ENCODE data around the gene C9orf72. TPM values are rescaled to one million over a fixed set of nuclear protein-coding genes. Genes with fewer than 3 reads are reported as not detected.

The C9orf72 gene
- total RNA-seq, 1 donor = 6.5 TPM

DNA sequence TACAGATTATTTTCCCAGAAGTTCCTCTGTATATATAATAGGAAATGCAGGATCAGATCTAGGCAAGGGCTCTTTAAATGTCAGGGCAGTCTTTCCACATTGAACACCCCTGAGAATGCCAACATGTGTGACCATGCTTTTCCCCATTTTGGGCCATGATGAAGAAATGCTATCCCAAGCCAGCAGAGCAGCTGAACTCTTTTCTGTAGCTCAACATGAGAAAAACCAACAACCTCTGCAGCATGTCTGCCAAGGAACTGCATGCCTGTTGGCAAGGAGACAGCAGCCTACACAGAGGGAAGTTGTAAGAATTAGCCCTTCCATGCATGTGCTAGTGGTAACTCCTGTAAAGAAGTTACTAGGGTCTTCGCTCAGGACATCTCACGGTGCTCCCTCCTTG is 58.7 kb downstream of the C9orf72 start:
- no peak overlapping the region for H2AFZ ChIP-seq (ENCODE audit: low read length)
- H3K4me2 ChIP-seq (ENCODE audit: insufficient read depth, low read length) = no peak overlapping the region
- H3K27ac ChIP-seq (ENCODE audit: low read depth, low read length) = no peak overlapping the region
- H3K79me2 ChIP-seq (ENCODE audit: insufficient read depth, low read length) = no peaks in the 10 kb centered on the region
- H3K27me3 ChIP-seq (ENCODE audit: insufficient read depth, low read length) = no peaks in the 10 kb centered on the region
- H3K9me3 ChIP-seq (ENCODE audit: low read depth, low read length) = no peaks in the 10 kb centered on the region
- no peak for DNase-seq (ENCODE audit: insufficient read length, low spot score, missing footprints)
- no peak overlapping the region for H3K4me3 ChIP-seq (ENCODE audit: insufficient read depth, low read length)
- H3K36me3 ChIP-seq (ENCODE audit: insufficient read depth, low read length) = no peaks in the 10 kb centered on the region
- no peaks in the 10 kb centered on the region for H3K4me1 ChIP-seq (ENCODE audit: insufficient read depth, low read length)
- H4K20me1 ChIP-seq (ENCODE audit: insufficient read depth, low read length) = no peaks in the 10 kb centered on the region
- TF ChIP-seq, protein P1, sequence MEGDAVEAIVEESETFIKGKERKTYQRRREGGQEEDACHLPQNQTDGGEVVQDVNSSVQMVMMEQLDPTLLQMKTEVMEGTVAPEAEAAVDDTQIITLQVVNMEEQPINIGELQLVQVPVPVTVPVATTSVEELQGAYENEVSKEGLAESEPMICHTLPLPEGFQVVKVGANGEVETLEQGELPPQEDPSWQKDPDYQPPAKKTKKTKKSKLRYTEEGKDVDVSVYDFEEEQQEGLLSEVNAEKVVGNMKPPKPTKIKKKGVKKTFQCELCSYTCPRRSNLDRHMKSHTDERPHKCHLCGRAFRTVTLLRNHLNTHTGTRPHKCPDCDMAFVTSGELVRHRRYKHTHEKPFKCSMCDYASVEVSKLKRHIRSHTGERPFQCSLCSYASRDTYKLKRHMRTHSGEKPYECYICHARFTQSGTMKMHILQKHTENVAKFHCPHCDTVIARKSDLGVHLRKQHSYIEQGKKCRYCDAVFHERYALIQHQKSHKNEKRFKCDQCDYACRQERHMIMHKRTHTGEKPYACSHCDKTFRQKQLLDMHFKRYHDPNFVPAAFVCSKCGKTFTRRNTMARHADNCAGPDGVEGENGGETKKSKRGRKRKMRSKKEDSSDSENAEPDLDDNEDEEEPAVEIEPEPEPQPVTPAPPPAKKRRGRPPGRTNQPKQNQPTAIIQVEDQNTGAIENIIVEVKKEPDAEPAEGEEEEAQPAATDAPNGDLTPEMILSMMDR (IDR thresholded peaks at IDR 0.05; ENCODE audit: extremely low read depth, low read depth, low read length) = no peak

DNA sequence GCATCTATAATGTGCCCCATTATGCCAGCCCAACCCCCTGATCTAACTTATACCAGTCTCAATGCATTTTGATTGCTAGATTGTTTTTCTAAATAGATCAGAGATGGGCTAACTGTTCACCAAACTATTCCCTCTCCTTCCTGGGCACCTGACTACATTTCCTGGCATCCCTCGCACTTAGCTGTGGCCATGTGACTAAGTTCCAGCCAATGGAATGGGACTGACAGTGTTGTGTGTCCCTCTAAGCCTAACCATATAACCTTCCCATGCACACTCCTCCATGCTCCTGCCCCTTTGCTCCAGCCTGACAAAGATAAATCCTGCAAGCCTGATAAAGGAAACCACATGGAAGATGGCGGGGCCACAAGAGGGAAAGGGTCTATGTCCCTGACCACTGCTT is 61.5 kb downstream of the C9orf72 start:
- no peak for DNase-seq (ENCODE audit: insufficient read length, low spot score, missing footprints)
- Histone ChIP-seq H4K20me1 (ENCODE audit: insufficient read depth, low read length) (no peaks in the 10 kb centered on the region), H3K27me3 (ENCODE audit: insufficient read depth, low read length) (no peaks in the 10 kb centered on the region), H3K27ac (ENCODE audit: low read depth, low read length) (no peak overlapping the region), H3K4me2 (ENCODE audit: insufficient read depth, low read length) (no peak overlapping the region), H3K4me1 (ENCODE audit: insufficient read depth, low read length) (no peaks in the 10 kb centered on the region), H3K79me2 (ENCODE audit: insufficient read depth, low read length) (no peaks in the 10 kb centered on the region), H3K4me3 (ENCODE audit: insufficient read depth, low read length) (no peak overlapping the region), H2AFZ (ENCODE audit: low read length) (no peak overlapping the region), H3K9me3 (ENCODE audit: low read depth, low read length) (no peaks in the 10 kb centered on the region), H3K36me3 (ENCODE audit: insufficient read depth, low read length) (no peaks in the 10 kb centered on the region)
- TF ChIP-seq, protein P1 (IDR thresholded peaks at IDR 0.05; ENCODE audit: extremely low read depth, low read depth, low read length) = no peak

DNA sequence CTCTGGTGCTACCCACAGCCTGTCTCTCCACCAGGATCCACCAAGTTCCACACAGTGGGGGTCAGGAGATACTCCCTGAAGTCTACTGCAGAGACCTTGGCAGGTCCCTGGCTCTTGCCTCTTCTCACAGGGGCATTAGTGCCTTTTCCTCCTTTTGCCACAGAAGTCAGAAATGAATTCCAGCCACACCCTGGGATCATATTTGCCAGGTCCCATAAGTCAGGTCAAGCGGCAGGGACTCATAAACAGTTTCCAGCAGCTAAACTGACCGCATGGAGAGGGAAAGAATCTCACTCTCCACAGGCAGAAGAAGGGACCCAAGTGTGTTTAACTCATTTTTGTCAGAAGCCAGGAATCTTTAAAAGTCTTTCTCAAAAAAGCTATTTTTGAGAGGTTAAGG is 62.5 kb downstream of the C9orf72 start:
- H3K4me3 ChIP-seq (ENCODE audit: insufficient read depth, low read length) = no peak overlapping the region
- H3K36me3 ChIP-seq (ENCODE audit: insufficient read depth, low read length) = no peaks in the 10 kb centered on the region
- TF ChIP-seq, protein P1 (IDR thresholded peaks at IDR 0.05; ENCODE audit: extremely low read depth, low read depth, low read length) = no peak
- H4K20me1 ChIP-seq (ENCODE audit: insufficient read depth, low read length) = no peaks in the 10 kb centered on the region
- H3K79me2 ChIP-seq (ENCODE audit: insufficient read depth, low read length) = no peaks in the 10 kb centered on the region
- no peaks in the 10 kb centered on the region for H3K27me3 ChIP-seq (ENCODE audit: insufficient read depth, low read length)
- DNase-seq (ENCODE audit: insufficient read length, low spot score, missing footprints) = no peak
- H3K27ac ChIP-seq (ENCODE audit: low read depth, low read length) = no peak overlapping the region
- H3K4me1 ChIP-seq (ENCODE audit: insufficient read depth, low read length) = no peaks in the 10 kb centered on the region
- no peak overlapping the region for H3K4me2 ChIP-seq (ENCODE audit: insufficient read depth, low read length)
- H2AFZ ChIP-seq (ENCODE audit: low read length) = no peak overlapping the region
- H3K9me3 ChIP-seq (ENCODE audit: low read depth, low read length) = no peaks in the 10 kb centered on the region

DNA sequence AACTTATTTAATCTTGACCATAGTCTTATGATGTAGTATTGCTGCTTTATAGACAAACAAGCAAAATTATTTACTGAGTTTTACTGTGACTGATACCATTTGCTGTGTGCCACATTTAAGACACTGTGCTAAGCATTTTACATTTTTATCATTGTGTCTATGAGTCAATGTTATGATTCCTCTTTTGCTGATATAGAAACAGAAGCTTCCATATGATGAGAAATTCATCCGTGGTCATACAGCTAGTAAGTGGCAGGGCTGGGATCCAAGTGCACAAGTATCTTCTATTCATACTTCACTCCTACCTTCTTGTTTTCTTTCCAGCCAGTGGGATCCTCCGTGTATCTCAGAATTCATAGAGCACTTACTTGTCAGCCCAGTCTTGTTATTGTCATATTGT is 66.3 kb downstream of the C9orf72 start:
- no peak overlapping the region for H3K27ac ChIP-seq (ENCODE audit: low read depth, low read length)
- no peak overlapping the region for H2AFZ ChIP-seq (ENCODE audit: low read length)
- no peak overlapping the region for H3K4me2 ChIP-seq (ENCODE audit: insufficient read depth, low read length)

More for the DNA sequence above, 66.3 kb downstream of the C9orf72 start:
- no peak for DNase-seq (ENCODE audit: insufficient read length, low spot score, missing footprints)
- no peaks in the 10 kb centered on the region for H3K36me3 ChIP-seq (ENCODE audit: insufficient read depth, low read length)
- H3K79me2 ChIP-seq (ENCODE audit: insufficient read depth, low read length) = no peaks in the 10 kb centered on the region
- no peak overlapping the region for H3K4me3 ChIP-seq (ENCODE audit: insufficient read depth, low read length)
- no peaks in the 10 kb centered on the region for H3K9me3 ChIP-seq (ENCODE audit: low read depth, low read length)
- H4K20me1 ChIP-seq (ENCODE audit: insufficient read depth, low read length) = no peaks in the 10 kb centered on the region
- TF ChIP-seq, protein P1 (IDR thresholded peaks at IDR 0.05; ENCODE audit: extremely low read depth, low read depth, low read length) = no peak
- H3K4me1 ChIP-seq (ENCODE audit: insufficient read depth, low read length) = no peaks in the 10 kb centered on the region
- H3K27me3 ChIP-seq (ENCODE audit: insufficient read depth, low read length) = no peaks in the 10 kb centered on the region
